ENCODE measurements around the gene TEDC1.

TEDC1 gene

GRCh38 chr14:105478398-105479251 lies 12.4 kb upstream of the TEDC1 start:
- TF ChIP-seq CTCF (IDR thresholded peaks at IDR 0.05): no peak

- TF ChIP-seq CTCF (IDR thresholded peaks at IDR 0.05): no peak
These were observed 11.5 kb upstream of the TEDC1 start for GRCh38 chr14:105479431-105480158.

GRCh38 chr14:105480199-105480746 lies 10.8 kb upstream of the TEDC1 start:
- no peak for TF ChIP-seq CTCF (IDR thresholded peaks at IDR 0.05)

GRCh38 chr14:105480807-105481801 lies 9.9 kb upstream of the TEDC1 start:
- peak; percentile 98 for TF ChIP-seq CTCF (IDR thresholded peaks at IDR 0.05)

- TF ChIP-seq CTCF (IDR thresholded peaks at IDR 0.05): no peak
These were observed 9.1 kb upstream of the TEDC1 start for GRCh38 chr14:105481886-105482457.

- no peak for TF ChIP-seq CTCF (IDR thresholded peaks at IDR 0.05)
These were observed 8.4 kb upstream of the TEDC1 start for GRCh38 chr14:105482486-105483110.

Measured in LNCAP (cell line).